Heart left ventricle (tissue), 16 donors: ENCODE data around the gene EIF4G3. TPM values are rescaled to one million over a fixed set of nuclear protein-coding genes. Genes with fewer than 3 reads are reported as not detected.

Experiments
- ATAC-seq, 4 donors: fragments of 200-7000 bp; cut with Tn5 transposase; one replicate each; pipeline ENCODE4 v1.9.1; 2020 to 2022; ENCODE audit warnings: moderate library complexity in 4 of 4, mild to moderate bottlenecking in 3 of 4, moderate number of reproducible peaks in 1 of 4
- DNase-seq, 5 donors: peaks; one replicate each; pipeline ENCODE4 v3.0.0-alpha.2; 2020
- H3K27ac ChIP-seq, 12 donors: fragments of 200-600 bp; sonication (generic) in 4 of 12; one replicate each; pipeline versions ENCODE4 v1.5.0 to v1.8.0; 2016 to 2022; ENCODE audit warnings: mild to moderate bottlenecking in 2 of 12
- H3K27me3 ChIP-seq, 9 donors: fragments of 200-600 bp; sonication (generic) in 2 of 9; one replicate each; pipeline versions ENCODE4 v1.5.1 to v1.8.0; 2016 to 2022; ENCODE audit warnings: mild to moderate bottlenecking in 3 of 9
- H3K36me3 ChIP-seq, 9 donors: fragments of 200-600 bp; sonication (generic) in 2 of 9; one replicate each; pipeline versions ENCODE4 v1.5.0 to v1.8.0; 2018 to 2022; ENCODE audit warnings: mild to moderate bottlenecking in 2 of 9
- H3K4me1 ChIP-seq, 12 donors: fragments of 200-600 bp; sonication (generic) in 4 of 12; one replicate each; pipeline versions ENCODE4 v1.5.0 to v1.8.0; 2016 to 2022; ENCODE audit warnings: mild to moderate bottlenecking in 3 of 12
- H3K4me3 ChIP-seq, 12 donors: fragments of 200-600 bp; sonication (generic) in 4 of 12; one replicate each; pipeline versions ENCODE4 v1.5.0 to v1.8.0; 2017 to 2022; ENCODE audit warnings: mild to moderate bottlenecking in 9 of 12, moderate library complexity in 4 of 12
- H3K9me3 ChIP-seq, 12 donors: fragments of 200-600 bp; sonication (generic) in 4 of 12; one replicate each; pipeline versions ENCODE4 v1.5.0 to v1.8.0; 2016 to 2022; ENCODE audit warnings: mild to moderate bottlenecking in 1 of 12
- POLR2A ChIP-seq, 2 donors: fragments of 450-650 bp; IDR thresholded peaks; one replicate each; pipeline ENCODE4 v1.6.1; 2017; ENCODE audit warnings: antibody characterized with exemption in 2 of 2, mild to moderate bottlenecking in 2 of 2, moderate library complexity in 2 of 2
- WGBS, 4 donors: extraction: QIAGEN DNeasy Blood & Tissue Kit in 2 of 4; methylation state at CpG; one replicate each; pipeline versions ENCODE4 v1.1.5 to v1.1.7; 2013 to 2018; 5-methylcytosine and 5-hydroxymethylcytosine counted together
- intact Hi-C, 10 donors: fragments of 100-400 bp; cut with DNase I; formaldehyde crosslinking; loops; one replicate each; pipeline versions ENCODE4 v1.11.1 to v1.14.2; 2022
- polyA plus RNA-seq, 2 donors: library from polyadenylated mRNA; stranded (reverse); fragments of 200-250 nt; gene quantifications; one replicate each; pipeline ENCODE4 v1.2.3, GENCODE V29; 2013
- total RNA-seq, 9 donors: library from RNA; depleted of rRNA in 2 of 9; stranded (reverse); fragments of >200 nt in 2 of 9; fragmentation: NEBNext Ultra II Directional in 3 of 9; extraction: Animal tissue kit (Norgen Biotek cat#: 25700) in 3 of 9; gene quantifications; one replicate each; pipeline versions ENCODE4 v1.1.0 to v1.2.4, GENCODE V29; 2016 to 2023
- TF ChIP-seq, protein P1 (sequence below), 12 donors: fragments of 200-600 bp; sonication (generic) in 4 of 12; IDR thresholded peaks; one replicate each; pipeline versions ENCODE4 v1.5.0 to v1.8.0; 2018 to 2022; ENCODE audit warnings: antibody characterized with exemption in 12 of 12, mild to moderate bottlenecking in 5 of 12
- donor health status: ischemic (EF 13 %, LVEDD 7.1; RV severe dilation, severe dysfunction).
- donor health status: healthy with polysubstance abuse.
- donor health status: DM: no; HTN: yes; CAD: no.
- donor health status: DM: no; HTN: no; CAD: no.
- donor health status: ischemic (EF 25% LVEDD 6.9; RV normal size, moderate dysfunction).
- donor health status: ischemic (EF 25% LVEDD 5.7; RV mildly dilated, moderate dysfunction).
- donor health status: healthy.
- donor health status: DM: yes; HTN: yes; CAD: no.
- donor health status: ischemic (EF 35%, LVEDD 5.7; RV mildly dilated, moderate dysfunction).
- donor health status: nonischemic (EF 11% LVEDD 7.7; RV severe dilation, severe dysfunction).
- donor health status: DM: yes; HTN: yes; CAD: no.
- donor health status: PGD.
- donor health status: ischemic (EF 29% LVEDD 5.4; RV normal size, mild dysfunction).
- donor health status: nonischemic (EF 23%, LVEDD 6.1; RV moderate dilation, normal function).

The EIF4G3 gene
- total and polyA plus RNA-seq, 11 donors, result 14.6 to 49.0 (median 36.2) TPM

DNA sequence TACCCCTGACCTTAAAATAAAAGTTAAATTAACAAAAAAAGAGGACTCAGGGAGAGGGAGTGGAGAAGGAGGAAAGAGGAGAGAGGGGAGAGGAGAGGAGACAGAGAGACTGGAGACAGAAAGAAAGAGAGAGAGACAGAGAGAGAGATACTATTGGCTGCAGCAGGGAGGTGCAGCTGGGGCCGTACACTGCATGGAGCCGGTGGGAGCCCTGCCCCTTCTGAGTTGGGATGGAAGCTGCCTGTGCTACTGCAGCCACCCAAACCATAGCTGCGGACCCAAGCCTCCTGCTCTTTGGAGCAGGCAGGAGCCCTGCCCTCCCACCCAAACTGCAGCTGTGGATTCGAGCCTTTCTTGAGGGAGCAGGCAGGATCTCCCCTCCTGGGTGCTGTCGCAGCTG is 356.9 kb downstream of the EIF4G3 start:
- Histone ChIP-seq H3K4me3 (no peak overlapping the region), H3K9me3 (no peaks in the 10 kb centered on the region), H3K27me3 (no peaks in the 10 kb centered on the region), H3K4me1 (no peaks in the 10 kb centered on the region), H3K27ac (no peak overlapping the region), H3K36me3 (peaks cover 0 to 65% (median 34%) of the 10 kb centered on the region in 9 donors)
- intact Hi-C loops, result no loop called here
- DNase-seq (no peak), ATAC-seq (no peak)
- WGBS, 4 donors, result 85 to 96% (median 90%) methylated on average over 3 to 5 of the region's 5 CpGs
- TF ChIP-seq POLR2A (IDR thresholded peaks at IDR 0.05), result no peak
- TF ChIP-seq, protein P1, sequence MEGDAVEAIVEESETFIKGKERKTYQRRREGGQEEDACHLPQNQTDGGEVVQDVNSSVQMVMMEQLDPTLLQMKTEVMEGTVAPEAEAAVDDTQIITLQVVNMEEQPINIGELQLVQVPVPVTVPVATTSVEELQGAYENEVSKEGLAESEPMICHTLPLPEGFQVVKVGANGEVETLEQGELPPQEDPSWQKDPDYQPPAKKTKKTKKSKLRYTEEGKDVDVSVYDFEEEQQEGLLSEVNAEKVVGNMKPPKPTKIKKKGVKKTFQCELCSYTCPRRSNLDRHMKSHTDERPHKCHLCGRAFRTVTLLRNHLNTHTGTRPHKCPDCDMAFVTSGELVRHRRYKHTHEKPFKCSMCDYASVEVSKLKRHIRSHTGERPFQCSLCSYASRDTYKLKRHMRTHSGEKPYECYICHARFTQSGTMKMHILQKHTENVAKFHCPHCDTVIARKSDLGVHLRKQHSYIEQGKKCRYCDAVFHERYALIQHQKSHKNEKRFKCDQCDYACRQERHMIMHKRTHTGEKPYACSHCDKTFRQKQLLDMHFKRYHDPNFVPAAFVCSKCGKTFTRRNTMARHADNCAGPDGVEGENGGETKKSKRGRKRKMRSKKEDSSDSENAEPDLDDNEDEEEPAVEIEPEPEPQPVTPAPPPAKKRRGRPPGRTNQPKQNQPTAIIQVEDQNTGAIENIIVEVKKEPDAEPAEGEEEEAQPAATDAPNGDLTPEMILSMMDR (IDR thresholded peaks at IDR 0.05), result no peak

DNA sequence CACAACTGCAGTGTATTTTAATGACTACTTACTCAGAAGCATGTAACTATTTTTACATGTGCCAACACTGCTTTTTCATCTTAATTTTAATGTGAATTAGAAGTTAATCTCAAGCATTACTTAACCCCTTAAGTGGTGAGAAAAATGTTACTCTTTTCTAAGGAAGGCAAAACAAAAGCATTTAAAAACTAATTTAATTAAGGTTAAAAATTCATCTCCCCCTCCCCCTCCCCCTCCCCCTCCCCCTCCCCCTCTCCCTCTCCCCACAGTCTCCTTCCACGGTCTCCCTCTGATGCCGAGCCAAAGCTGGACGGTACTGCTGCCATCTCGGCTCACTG is 362.2 kb downstream of the EIF4G3 start:
- H3K27me3 ChIP-seq, result no peaks in the 10 kb centered on the region
- no peak overlapping the region for H3K4me3 ChIP-seq
- no peak overlapping the region for H3K27ac ChIP-seq
- H3K4me1 ChIP-seq, result no peaks in the 10 kb centered on the region
- ATAC-seq (no peak), DNase-seq (no peak)
- intact Hi-C loops, result no loop called here
- 90 to 100% methylated on average over 2 to 4 of the region's 4 CpGs; no CpG with 5 or more reads in 2 of the 4 donors for WGBS, 4 donors
- peaks cover 0 to 55% (median 48%) of the 10 kb centered on the region in 9 donors for H3K36me3 ChIP-seq
- no peaks in the 10 kb centered on the region for H3K9me3 ChIP-seq
- TF ChIP-seq POLR2A (IDR thresholded peaks at IDR 0.05), result no peak
- TF ChIP-seq, protein P1 (IDR thresholded peaks at IDR 0.05), result no peak

DNA sequence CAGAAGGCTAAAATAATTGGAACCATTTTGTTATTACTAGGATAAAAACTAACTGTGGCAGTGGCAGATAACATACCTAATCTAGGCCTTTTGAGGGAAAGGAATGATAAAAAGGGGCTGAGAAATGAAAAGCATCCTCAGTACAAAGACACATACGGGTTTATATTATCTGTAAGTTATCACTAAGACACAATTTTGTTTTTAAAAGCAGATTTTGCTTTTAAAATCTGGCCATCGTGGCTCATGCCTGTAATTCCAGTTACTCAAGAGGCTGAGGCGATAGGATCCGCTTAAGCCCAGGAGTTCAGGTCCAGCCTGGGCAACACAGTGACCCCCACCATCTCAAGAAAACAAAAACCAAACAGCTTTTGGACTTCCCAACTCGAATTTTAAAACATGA is 364.8 kb downstream of the EIF4G3 start:
- H3K4me3 ChIP-seq, result no peak overlapping the region
- H3K4me1 ChIP-seq, result no peaks in the 10 kb centered on the region
- H3K27me3 ChIP-seq, result no peaks in the 10 kb centered on the region
- H3K27ac ChIP-seq, result no peak overlapping the region
- 81 to 85% (median 85%) methylated on average over 5 of the region's 5 CpGs for WGBS, 4 donors
- TF ChIP-seq, protein P1 (IDR thresholded peaks at IDR 0.05), result no peak
- no peak for TF ChIP-seq POLR2A (IDR thresholded peaks at IDR 0.05)
- H3K9me3 ChIP-seq, result no peaks in the 10 kb centered on the region
- H3K36me3 ChIP-seq, result peaks cover 0 to 60% (median 46%) of the 10 kb centered on the region in 9 donors
- no peak for DNase-seq
- no peak for ATAC-seq
- intact Hi-C loops, result no loop called here

DNA sequence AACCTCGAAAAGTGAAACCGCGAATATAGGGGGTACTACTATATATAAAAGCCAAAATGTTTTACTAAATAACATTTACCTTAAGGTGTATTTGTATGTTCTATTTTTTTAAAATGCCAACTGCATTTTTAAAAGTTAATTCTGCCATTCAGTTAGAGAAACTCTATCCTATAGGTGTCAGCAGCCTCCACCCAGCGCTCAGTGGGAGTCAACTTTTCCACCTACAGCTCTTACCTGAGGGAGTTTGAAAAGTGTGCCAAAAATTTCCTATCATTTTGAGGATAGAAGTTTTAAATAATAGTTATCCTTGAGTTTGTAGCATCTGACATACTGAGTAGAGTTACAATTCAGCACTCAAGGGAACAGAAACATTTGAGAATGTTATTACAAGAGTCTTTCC is 383.5 kb downstream of the EIF4G3 start:
- Histone ChIP-seq H3K9me3 (no peaks in the 10 kb centered on the region), H3K36me3 (no peaks in the 10 kb centered on the region), H3K4me1 (peaks cover 0 to 3% (median 0%) of the 10 kb centered on the region in 12 donors), H3K4me3 (no peak overlapping the region), H3K27ac (no peak overlapping the region), H3K27me3 (no peaks in the 10 kb centered on the region)
- intact Hi-C loops, result no loop called here
- DNase-seq (no peak), ATAC-seq (no peak)
- no peak for TF ChIP-seq POLR2A (IDR thresholded peaks at IDR 0.05)
- TF ChIP-seq, protein P1 (IDR thresholded peaks at IDR 0.05), result no peak
- 95 to 99% (median 97%) methylated on average over 4 of the region's 4 CpGs for WGBS, 4 donors
